Coronary artery (tissue), 2 donors: ENCODE data around the gene IFT81.

Source experiments
- DNase-seq: peaks from one replicate; pipeline ENCODE4 v3.0.0-alpha.2; 2017; ENCODE audit warnings: low spot score
- H3K27ac ChIP-seq, 2 donors: fragments of 200-600 bp; sonication (generic); one replicate each; pipeline ENCODE4 v1.5.1; 2016 to 2019
- H3K4me3 ChIP-seq: fragments of 200-600 bp; sonication (generic); 2 replicates; pipeline ENCODE4 v1.5.1; 2016; ENCODE audit warnings: mild to moderate bottlenecking, moderate library complexity
- TF ChIP-seq, protein P1 (sequence below): fragments of 200-600 bp; sonication (generic); IDR thresholded peaks from one replicate; pipeline ENCODE4 v1.5.1; 2019; ENCODE audit warnings: antibody characterized with exemption

Gene IFT81

GRCh38 chr12:110117956-110118685 is 6.0 kb upstream of the IFT81 start:
- DNase-seq, result no peak
- H3K27ac ChIP-seq, result peak overlapping the region; percentile 90 to 94
- no peak overlapping the region for H3K4me3 ChIP-seq
- TF ChIP-seq, protein P1, sequence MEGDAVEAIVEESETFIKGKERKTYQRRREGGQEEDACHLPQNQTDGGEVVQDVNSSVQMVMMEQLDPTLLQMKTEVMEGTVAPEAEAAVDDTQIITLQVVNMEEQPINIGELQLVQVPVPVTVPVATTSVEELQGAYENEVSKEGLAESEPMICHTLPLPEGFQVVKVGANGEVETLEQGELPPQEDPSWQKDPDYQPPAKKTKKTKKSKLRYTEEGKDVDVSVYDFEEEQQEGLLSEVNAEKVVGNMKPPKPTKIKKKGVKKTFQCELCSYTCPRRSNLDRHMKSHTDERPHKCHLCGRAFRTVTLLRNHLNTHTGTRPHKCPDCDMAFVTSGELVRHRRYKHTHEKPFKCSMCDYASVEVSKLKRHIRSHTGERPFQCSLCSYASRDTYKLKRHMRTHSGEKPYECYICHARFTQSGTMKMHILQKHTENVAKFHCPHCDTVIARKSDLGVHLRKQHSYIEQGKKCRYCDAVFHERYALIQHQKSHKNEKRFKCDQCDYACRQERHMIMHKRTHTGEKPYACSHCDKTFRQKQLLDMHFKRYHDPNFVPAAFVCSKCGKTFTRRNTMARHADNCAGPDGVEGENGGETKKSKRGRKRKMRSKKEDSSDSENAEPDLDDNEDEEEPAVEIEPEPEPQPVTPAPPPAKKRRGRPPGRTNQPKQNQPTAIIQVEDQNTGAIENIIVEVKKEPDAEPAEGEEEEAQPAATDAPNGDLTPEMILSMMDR, result no peak

GRCh38 chr12:110122929-110123328 is 1.2 kb upstream of the IFT81 start:
- no peak overlapping the region for H3K27ac ChIP-seq
- H3K4me3 ChIP-seq, result no peak overlapping the region
- no peak for DNase-seq
- TF ChIP-seq, protein P1, result no peak

- DNase-seq, result no peak
- TF ChIP-seq, protein P1, result no peak
- no peak overlapping the region for H3K27ac ChIP-seq
- H3K4me3 ChIP-seq, result peak overlapping the region; percentile 89
These were observed 263 bp upstream of the IFT81 start for GRCh38 chr12:110123919-110124268.

DNA sequence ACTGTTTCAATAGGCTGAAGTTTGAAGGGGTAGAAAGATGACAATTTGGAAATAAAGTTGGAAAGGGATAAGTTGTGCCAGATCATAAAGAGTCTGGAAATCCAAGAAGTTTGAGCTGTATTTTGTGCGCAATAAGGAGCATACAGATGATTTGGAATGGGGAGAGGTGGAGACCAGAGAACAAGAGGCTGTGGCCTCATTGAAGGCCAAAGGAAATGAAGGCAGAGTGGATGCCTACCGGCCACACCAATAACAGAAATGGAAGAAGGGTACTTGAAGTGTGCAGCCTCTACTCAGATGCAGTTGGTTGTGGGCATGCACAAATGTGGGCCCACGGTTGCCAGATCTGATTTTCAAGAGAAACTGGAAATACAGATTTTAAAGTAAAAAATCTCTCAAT is 2.4 kb downstream of the IFT81 start:
- TF ChIP-seq, protein P1, result no peak
- DNase-seq, result no peak
- no peak overlapping the region for H3K27ac ChIP-seq
- peak overlapping the region; percentile 18 for H3K4me3 ChIP-seq

- Histone ChIP-seq H3K27ac (peak overlapping the region in 1 of 2 donors; percentile 24), H3K4me3 (no peak overlapping the region)
- TF ChIP-seq, protein P1, result no peak
These were observed 10.7 kb downstream of the IFT81 start for GRCh38 chr12:110134691-110135411.

DNA sequence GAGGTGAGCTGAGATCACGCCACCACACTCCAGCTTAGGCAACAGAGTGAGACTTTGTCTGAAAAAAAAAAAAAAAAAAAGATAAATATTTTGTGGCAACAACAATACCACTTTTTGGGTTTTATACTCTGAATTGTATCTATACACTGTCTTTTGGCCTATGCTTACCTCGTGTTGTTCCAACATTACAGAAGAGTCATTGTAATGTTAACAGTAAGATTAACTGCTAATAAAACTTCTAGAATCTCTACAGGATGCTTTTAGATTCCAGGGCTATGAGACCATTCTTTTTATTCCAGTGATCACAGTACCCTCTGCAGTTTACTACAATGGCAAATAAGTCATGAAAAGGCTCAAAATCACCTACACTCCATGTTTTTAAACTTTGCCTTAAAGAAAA is 11.6 kb downstream of the IFT81 start:
- TF ChIP-seq, protein P1, result no peak

More at GRCh38 chr12:110134691-110135411, 10.7 kb downstream of the IFT81 start:
- DNase-seq, result no peak

DNA sequence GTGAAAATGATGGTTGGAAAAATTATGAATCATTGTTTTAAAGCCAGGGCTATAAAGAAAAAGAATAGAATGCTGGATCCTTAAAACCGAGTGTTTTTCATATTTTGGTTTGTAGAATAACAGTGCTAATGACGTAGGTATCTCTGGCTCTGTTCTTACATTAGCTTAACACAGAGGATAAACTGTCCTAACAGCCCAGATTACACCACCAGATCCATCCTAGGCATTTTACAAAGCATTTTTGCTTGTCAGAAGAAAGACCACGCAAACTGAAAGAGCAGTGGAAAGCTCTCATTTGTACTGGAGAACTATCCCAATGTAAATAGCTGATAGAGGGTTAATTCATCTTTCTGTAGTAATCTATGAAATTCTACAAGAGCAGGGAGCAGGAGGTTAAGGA is 13.6 kb downstream of the IFT81 start:
- TF ChIP-seq, protein P1, result no peak
- H3K27ac ChIP-seq, result no peak overlapping the region
- no peak for DNase-seq
- no peak overlapping the region for H3K4me3 ChIP-seq

More for the DNA sequence above, 11.6 kb downstream of the IFT81 start:
- H3K27ac ChIP-seq, result no peak overlapping the region
- no peak for DNase-seq
- H3K4me3 ChIP-seq, result no peak overlapping the region
